ENCODE results near the gene SEPHS2.
A peak's percentile ranks its signal among the peaks of the same experiment; 100 is the strongest.

GRCh38 chr16:30429678-30430427 lies 15.8 kb downstream of the SEPHS2 start, which contains the start of gene DCTPP1:
- TF ChIP-seq, protein P1, sequence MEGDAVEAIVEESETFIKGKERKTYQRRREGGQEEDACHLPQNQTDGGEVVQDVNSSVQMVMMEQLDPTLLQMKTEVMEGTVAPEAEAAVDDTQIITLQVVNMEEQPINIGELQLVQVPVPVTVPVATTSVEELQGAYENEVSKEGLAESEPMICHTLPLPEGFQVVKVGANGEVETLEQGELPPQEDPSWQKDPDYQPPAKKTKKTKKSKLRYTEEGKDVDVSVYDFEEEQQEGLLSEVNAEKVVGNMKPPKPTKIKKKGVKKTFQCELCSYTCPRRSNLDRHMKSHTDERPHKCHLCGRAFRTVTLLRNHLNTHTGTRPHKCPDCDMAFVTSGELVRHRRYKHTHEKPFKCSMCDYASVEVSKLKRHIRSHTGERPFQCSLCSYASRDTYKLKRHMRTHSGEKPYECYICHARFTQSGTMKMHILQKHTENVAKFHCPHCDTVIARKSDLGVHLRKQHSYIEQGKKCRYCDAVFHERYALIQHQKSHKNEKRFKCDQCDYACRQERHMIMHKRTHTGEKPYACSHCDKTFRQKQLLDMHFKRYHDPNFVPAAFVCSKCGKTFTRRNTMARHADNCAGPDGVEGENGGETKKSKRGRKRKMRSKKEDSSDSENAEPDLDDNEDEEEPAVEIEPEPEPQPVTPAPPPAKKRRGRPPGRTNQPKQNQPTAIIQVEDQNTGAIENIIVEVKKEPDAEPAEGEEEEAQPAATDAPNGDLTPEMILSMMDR (IDR thresholded peaks at IDR 0.05; ENCODE audit: insufficient read depth, low read length), result peak; percentile 52
- TF ChIP-seq GABPA (IDR thresholded peaks at IDR 0.05; ENCODE audit: low read depth) (peak; percentile 44; the same call in 1 of the 2 replicates), POLR2AphosphoS5 (IDR thresholded peaks at IDR 0.05; ENCODE audit: low read depth) (peak; percentile 60), REST (IDR thresholded peaks at IDR 0.05; ENCODE audit: insufficient replicate concordance, low read depth) (peak; percentile 23), SPI1 (IDR thresholded peaks at IDR 0.05; ENCODE audit: borderline replicate concordance, low read depth) (peak; percentile 44; the same call in 1 of the 2 replicates)

All from HL-60 (cell line).